GM19468 (cell line): ENCODE measurements around the gene RRAS2.

Source experiments
- ATAC-seq: cut with Tn5 transposase; IDR thresholded peaks from one replicate; pipeline ENCODE4 v1.9.1; 2021; ENCODE audit warnings: mild to moderate bottlenecking, moderate library complexity, moderate number of reproducible peaks; ENCODE audit not compliant: unreplicated experiment; ENCODE audit errors: extremely low read depth

RRAS2 gene

DNA sequence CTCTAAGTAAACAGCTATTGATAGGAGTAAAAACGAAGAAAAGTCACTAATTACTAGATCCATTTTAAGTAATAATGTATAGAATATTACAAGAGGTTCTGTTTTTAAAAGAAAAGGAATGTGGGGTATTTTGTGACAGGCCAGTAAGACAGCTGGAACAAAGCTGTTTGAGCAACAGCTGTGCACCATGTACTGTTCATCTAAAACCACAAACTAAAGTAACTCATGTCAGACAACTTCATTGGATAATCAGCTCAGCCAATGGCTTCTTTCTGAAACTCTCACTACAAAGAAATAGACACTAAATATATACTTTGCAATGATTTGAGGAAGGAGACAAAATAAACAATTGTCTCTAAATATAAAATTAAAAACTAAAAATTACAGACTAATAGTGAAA is 16.1 kb downstream of the RRAS2 start:
- no peak for ATAC-seq

DNA sequence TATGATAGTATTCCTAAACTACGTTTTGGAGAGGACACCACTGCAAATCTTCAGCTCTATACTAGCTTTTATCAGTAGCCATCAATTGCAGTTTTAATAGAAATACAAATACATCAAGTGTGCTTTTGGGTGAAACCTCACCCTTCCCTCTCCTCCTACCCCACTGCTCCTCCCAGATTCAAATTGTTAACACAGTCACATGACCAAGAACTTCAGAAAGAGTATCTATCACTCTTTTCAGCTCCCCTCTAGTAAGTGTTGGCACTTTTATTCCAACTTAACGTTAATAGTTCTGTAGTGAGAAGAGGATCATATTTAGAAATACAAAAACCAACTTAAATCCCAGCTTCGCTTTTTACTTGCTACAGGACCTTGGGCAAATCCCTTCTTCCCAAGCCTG is 17.0 kb downstream of the RRAS2 start:
- no peak for ATAC-seq

DNA sequence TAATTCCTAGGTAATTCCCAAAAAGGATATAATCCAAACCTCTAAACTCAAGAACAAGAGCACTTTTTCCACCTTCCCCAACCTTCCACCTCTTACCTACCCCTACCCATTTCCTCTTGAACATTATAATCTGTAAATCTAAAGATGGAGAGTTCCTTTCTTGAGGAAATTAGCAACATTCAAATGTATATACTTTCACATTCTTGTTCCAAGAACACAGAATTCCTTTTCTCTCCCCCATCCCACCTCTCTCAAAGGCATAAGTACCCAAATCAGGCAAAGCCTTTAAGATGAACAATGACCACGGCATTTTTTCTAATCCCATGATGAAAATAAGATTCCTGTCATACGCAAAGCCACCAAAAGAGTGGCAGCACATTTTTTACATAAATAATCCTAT is 18.3 kb downstream of the RRAS2 start:
- no peak for ATAC-seq

DNA sequence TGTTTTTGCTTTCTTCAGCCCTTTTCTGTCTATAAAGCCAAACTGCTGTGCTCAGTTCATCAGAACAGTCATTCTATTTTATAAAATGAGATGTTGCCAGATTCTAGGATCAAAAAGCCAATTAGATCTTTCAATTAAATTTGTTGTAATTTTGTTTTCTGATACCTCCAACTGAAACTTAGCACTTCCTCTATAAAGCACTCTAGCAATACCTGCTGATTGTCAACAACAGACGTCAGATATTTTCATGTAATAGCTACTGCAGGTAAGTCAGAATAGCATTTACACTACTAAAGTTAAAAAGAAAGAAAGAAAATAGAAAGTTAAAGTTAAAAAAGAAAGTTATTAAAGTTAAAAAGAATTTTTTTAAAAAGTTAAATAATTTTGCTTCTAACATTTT is 19.6 kb downstream of the RRAS2 start:
- no peak for ATAC-seq

DNA sequence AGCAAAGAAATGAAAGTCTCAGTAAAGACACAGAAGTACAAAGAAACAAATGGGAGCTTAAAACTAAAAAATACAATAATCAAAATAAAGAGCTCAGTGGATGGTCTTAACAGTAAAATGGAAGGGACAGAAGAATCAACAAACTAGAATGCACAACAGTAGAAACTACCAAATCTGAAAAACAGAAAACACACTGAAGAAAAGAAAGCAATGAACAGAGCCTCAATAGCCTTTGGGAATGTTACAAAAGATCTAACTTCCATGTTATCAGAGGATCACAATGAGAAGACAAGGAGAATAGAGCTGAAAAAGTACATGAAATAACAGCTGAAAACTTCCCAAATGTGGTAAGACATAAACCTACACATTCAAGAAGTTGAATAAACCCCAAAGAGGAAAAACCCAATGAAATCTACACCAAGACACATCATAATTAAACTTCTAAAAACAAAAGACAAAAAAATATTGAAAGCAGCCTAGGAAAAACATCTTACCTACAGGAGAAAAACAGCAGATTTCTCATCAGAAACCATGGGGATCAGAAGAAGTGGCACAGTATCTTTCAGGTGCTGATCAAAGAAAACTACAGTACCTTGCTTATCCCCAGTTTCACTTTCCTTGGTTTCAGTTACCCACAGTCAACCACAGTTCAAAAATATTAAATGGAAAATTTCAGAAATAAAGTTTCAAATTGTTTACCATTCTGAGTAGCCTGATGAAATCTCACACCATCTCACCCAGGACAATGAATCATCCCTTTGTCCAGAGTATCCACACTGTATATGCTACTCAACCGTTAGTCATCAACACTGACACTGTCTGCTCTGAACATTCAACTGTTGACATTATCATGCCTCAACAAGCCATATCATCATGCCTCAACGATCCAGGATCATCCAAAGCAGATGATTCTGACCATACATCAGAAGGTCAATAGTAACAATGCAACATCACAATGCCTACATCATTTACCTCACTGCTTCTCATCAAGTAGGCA is 22.2 kb downstream of the RRAS2 start:
- no peak for ATAC-seq

DNA sequence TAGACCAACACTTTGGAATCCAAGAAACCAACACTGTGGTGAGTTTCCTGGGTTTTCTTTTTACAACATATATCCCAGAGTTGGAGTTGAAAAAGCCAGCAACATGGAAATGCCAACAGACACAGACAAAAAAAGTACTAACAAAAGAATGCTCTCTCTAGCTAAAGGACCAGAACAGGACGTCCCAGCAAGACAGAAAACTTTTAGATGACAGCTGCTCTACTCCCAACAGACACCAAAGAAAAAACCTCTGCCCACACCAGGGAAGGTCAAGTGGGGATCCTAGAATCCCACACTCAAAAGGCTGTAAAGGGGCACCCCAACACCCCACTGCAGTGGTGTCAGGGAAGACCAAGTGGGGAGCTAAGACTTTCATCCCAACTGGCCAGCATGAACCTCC is 23.3 kb downstream of the RRAS2 start:
- no peak for ATAC-seq

DNA sequence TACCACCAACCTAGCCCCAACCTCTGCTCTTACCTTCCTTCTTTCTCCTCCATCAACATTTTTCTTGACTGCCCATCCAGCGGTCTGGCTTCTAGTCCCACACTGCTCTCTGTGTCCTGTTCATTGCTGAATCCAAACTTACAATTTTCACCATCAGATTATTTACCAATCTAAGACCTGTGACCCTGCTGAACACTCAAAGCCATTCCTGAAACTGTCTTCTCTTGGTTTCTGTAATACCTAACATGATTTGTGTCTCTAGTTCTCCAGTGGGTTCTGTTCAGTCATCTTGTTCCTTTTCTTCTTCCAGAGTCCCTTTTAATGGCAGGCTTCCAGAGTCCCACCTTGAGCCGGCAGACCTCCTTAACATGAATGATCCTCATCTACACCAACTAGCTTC is 24.1 kb downstream of the RRAS2 start:
- no peak for ATAC-seq

DNA sequence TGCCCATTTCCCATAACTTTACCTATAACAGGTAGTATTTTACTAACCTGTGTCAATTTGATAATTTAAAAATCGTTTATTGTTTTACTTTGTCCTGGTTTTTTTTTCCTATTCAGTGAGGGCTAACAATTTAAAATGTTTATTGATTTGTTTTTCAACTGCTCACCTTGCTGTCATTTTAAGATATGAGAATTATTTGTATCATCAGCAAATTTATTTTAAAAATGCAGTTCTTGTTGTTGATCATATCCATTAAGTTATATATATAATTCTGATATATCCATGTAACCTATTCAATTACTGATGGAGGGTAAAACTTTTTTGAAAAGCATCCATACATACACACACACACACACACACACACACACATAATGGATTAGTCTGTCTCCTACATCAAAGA is 24.8 kb downstream of the RRAS2 start:
- no peak for ATAC-seq

DNA sequence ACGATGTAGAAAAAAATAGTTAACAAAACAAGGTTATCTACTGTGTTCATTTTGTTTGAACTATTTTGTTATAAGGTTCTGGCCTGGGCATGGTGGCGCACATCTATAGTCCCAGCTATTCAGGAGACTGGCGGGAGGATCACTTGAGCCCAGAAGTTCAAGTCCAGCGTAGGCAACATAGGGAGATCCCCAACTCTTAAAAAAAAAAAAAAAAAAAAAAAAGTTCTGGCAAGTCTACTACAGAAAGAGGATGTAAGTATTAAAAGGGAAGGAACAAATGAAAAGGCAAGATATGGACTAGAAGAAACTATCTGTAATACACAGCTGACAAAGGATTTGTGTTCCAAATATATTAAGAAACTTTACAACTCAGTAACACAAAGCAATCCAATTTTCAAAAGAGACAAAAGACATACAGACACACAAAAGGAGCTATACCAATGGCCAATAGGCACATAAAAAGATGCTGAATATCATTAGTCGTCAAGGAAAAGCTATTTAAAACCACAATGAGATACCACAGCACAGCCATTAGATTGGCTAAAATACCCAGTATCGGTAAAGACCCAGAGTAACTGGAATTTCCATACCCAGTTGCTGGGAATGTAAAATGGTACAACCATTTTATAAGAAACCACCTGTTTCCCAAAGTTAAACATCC is 27.4 kb downstream of the RRAS2 start:
- no peak for ATAC-seq

DNA sequence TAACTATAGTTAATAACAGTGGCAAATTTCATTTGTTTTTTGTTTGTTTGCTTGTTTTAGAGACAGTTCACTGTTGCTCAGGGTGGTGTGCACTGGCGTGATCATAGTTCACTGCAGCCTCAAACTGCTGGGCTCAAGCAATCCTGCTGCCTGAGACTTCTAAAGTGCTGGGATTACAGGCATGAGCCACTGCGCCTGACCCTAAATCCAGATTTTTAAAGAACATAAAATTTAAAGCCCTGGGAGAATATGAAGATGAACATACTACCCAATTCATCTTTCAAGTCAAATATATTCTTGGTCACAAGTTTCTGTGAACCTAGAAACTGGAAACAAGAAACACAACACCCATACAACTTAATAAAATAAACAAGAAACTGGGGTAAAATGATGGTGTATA is 28.1 kb downstream of the RRAS2 start:
- ATAC-seq = no peak

DNA sequence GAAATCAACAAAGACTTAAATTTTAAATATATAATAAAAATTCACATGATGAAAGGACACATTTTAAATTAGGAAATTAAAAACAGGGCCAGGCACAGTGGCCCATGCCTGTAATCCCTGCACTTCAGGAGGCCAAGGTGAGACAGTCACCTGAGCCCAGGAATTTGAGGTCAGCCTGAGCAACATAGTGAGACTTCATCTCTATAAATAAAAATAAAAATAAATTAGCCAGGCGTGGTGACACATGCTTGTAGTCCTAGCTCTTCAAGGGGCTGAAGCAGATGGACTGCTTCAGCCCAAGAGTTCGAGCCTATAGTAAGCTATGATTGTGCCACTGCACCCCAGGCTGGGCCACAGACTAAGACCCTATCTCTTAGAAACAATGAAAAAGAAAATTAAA is 29.3 kb downstream of the RRAS2 start:
- no peak for ATAC-seq

DNA sequence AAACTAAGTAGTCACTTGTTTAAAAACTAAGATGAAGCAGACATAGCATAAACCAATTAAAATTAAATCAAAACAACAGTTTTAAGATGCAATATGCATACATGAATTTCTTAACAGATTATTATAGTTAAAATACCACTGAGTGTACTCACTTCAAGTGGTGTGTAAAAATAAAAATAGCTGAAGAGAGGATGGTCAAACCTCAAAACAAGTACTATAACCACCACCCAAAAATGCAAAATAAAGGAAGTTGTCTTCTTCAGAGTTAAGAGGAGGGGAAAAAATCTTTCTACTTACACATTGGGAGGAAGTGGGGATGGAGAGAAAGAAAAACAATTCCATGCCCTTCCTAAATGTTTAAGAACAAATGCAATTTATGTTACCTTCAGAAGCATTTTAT is 31.9 kb downstream of the RRAS2 start:
- ATAC-seq = no peak

DNA sequence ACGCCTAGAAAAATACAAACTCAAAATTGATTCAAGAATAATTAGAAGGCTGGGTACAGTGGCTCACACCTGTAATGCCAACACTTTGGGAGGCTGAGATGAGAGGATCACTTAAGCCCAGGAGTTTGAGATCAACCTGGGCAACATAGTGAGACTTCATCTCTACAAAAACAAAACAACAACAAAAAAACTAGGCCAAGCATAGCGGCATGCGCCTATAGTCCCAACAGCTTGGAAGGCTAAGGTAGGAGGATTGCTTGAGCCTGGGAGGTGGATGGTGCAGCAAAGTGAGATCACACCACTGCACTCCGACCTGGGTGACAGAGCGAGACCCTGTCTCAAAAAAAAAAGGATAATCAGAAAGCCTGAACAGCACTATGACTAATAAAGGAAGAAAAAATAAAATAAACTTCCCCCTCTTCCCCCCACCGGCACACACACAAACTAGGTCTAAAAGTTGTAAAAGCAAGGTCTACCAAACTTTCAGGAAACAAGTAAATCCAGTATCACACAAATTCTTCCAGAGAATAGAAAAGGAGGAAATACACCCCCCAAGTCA is 35.8 kb downstream of the RRAS2 start:
- no peak for ATAC-seq

DNA sequence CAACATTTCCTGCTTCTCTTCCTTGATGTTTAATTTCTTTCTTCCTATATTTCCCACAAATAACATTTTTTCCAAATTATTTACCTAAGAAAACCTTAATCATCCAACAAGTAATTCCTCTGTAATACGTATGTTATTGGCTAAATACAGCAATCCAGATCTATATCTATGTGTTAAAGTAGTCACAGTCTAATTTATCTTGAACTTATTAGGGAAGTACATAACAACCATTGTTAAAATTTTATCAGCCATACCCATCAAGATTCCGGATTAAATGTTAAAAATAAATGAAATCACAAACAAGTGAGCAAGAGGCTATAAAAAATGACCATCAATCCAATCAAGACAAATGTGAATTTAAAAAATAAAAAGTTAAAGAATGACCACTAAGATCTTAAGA is 36.5 kb downstream of the RRAS2 start:
- no peak for ATAC-seq

DNA sequence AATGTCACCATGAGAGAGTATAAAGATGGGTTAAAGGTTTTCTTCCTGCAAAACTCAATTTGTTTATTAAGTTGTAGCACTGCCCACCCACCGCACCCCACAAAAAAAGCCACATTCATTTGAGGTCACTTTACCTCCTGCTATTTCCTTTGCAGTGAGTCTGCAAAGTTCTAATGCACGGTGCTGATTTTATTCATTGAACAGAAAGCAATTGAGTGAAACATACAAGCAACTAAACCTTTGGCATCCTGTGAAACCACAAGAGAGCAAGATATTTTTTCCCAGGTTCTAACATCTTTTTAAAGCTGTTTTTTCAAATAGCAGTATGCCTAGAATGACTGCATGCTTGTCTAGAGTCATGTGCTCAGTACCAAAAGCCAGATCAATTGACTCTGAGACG is 39.0 kb downstream of the RRAS2 start:
- ATAC-seq = peak; percentile 17

DNA sequence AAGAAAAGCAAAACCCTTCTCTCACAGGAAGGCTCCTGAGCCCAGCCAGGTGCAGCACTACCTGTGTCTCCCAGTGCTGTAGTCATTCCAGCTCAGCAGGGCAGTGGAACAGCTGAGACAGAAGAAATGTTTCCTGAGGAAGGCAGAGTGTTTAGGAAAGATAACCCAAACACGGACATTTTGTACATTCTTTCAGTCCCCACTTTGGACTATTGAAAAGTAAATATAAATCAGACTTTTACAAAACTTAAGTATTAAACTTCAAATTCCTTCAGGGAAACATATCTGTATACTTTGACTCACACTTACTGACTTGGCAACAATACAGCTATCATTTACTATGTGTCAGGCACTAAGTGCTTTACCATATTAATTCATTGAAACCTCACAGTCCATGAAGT is 40.4 kb downstream of the RRAS2 start:
- no peak for ATAC-seq

DNA sequence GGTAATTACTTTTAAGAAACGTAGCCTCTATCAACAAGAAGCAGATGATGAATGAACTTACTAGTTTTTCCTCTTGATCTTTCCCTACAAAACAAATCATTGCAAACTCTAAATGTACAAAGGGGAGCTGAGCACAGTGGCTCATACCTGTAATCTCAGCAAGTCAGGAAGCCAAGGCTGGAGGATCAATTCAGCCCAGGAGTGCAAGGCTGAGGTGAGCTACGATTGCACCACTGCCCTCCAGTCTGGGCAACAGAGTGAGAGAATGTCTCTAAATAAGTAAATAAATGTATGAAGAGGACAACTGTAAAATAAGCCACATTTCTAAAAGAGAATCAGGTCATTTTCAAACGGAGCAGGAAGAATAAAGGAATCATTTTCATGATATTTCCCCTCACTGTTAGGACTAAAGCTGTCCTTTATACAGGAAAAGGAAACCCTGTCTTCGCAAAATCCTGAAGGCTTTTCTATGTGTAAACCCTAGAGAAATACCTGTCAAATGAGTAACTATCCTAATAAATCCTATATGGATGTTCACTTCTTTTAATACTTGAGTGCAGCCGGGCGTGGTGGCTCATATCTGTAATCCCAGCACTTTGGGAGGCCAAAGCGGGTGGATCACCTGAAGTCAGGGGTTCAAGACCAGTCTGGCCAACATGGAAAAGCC is 41.2 kb downstream of the RRAS2 start:
- ATAC-seq = no peak

DNA sequence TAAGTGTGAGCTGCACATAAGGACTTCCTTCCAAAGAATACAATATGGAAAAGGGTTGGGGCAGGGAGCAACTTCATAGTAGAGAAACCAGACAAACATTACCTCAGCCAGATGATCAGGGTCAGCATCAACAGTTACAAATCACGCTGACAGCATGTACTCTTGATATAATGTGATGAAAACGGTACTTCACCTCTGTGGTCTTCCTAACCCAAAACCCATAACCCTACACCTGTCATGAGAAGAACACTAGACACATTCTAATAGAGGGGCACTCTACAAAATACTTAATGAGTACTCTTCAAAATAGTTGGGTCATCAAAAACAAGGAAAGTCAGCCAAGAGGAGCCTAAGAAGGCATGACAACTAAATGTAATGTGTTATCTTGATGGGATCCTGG is 43.9 kb downstream of the RRAS2 start:
- ATAC-seq = no peak

DNA sequence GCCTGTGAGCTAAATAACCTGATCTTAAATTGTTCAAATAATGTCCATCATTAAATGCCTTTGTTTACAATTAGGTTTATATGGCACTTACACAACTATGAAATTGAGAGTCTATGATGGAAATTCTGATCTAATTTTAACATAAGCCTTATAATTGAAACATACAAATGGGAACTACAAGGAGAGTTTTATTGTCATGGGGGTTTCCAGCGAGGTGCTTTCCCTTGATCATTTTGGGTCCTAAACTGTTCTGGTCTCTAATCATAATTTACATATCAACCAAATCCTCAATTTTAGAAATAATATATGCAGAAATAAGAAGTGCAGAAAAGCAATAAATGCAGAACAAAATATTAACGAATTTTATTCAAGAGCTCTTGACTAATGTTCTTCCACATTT is 44.9 kb downstream of the RRAS2 start:
- peak; percentile 19 for ATAC-seq

DNA sequence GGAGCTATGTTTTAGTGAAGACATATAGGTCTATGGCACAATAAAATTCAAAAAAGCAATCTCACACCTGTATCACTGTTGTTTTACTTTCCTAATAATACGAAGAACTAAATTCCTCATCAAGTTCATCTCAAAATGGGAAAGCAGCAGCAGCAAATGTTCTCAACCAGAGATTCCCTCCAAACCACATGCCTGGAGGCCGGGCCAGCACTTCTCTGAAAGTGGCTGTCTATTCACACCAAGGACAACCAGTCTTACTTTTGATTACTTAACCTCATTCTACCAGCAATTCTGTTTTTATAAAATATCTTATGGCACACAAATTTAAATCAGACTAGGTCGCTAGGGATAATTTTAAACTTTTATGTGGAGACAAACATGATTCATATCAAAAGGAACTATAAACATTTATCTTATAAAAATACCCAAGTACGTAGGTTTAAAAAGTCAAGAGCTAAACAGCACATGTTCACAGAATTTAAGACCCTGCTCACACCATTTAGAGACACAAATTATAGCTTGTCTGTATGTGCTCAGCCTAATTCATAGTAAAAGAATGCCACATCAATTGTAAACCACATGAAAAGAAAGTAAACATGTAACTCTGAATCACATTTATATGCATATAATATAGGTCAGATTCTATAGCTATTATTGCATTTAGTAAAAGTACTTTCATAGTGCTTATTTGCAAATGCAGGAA is 46.1 kb downstream of the RRAS2 start:
- no peak for ATAC-seq
